Activated effector memory CD4-positive, alpha-beta T cell treated with Interleukin-2 at 50 U/mL for 16 hours (primary cell): ENCODE data around the gene CTDP1.

Source experiments
- DNase-seq: peaks from one replicate; pipeline ENCODE4 v3.0.0-alpha.2; 2020

The CTDP1 gene

GRCh38 chr18:79787527-79787864 lies 107.9 kb downstream of the CTDP1 start:
- DNase-seq: no peak

GRCh38 chr18:79787865-79788733 lies 108.5 kb downstream of the CTDP1 start:
- no peak for DNase-seq

GRCh38 chr18:79788734-79789085 lies 109.1 kb downstream of the CTDP1 start:
- DNase-seq: no peak

DNA sequence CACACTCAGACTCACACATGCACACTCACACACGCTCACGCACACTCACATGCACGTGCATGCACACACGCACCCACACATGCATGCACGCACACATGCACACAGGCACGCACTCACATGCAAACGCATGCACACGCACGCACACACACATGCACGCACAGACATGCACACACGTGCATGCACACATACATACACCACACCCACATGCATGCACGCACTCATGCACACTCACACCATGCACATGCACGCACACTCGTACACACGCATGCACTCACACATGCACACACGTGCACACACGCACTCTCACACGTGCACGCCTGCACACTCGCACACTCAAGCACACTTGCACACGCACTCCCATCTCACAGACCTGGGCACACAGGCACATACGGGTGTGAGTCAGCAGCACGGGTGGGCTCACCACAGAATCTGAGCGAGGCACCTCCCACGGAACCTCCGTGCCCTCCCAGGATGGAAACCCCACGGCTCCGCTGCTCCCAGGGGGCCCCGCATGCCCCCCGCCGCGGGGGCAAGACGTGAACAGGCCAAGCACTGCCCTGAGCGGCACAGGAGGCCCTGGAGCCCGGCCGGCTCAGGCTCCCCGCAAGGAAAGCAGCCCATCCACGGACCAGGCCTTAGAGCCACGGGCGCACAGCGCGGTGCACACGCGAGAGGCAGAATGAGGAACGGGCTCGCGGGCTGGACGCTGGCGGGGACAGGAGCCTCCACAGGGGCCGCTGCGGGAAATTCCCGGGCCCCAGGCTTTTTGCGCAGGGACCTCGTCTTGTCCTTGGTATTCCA lies 109.7 kb downstream of the CTDP1 start:
- DNase-seq: no peak

- no peak for DNase-seq
Observed at GRCh38 chr18:79789901-79790890, 110.6 kb downstream of the CTDP1 start.

GRCh38 chr18:79790996-79791972 lies 111.7 kb downstream of the CTDP1 start:
- DNase-seq: no peak

DNA sequence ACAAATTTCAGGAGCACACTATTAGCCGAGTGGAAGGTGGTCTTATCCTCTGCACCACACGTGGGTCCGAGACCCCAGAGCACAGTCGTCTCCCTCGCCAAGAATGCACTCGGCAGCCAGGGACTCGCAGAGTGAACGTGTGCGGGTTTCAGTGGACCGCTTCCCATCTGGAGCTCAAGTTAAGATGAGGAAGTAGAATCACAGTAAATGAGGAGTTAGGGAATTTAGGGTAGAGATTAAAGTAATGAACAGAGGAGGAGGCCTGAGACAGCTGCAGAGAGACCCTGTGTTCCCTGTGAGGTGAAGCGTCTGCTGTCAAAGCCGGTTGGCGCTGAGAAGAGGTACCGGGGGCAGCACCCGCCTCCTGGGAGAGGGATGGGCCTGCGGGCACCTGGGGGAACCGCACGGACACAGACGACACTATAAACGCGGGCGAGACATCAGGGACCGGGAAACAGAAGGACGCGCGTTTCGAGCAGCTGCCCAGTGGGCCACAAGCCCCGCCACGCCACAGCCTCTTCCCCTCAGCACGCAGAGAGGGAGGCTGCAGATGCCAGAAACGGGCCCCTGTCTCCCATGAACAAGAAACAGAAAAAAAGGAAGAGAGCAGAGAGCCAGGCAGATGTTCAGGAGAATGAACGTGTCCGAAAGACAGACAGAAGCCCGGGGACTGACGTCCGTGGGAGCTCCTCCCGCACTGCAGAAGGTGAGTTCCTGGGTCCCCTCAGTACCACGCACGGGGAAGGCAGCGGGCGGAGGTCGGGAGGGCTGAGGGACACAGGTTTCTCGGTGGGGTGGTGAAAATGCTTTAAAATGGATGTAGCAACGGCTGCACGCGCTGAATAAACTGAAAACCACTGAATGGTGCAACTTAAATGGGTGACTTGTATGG lies 112.7 kb downstream of the CTDP1 start:
- DNase-seq: no peak

GRCh38 chr18:79792988-79793355 lies 113.4 kb downstream of the CTDP1 start:
- no peak for DNase-seq

- DNase-seq: no peak
Observed at GRCh38 chr18:79794846-79795245, 115.2 kb downstream of the CTDP1 start.

- no peak for DNase-seq
Observed at GRCh38 chr18:79795446-79795845, 115.8 kb downstream of the CTDP1 start.

GRCh38 chr18:79796016-79796415 lies 116.4 kb downstream of the CTDP1 start:
- DNase-seq: no peak

GRCh38 chr18:79796531-79797405 lies 117.2 kb downstream of the CTDP1 start:
- no peak for DNase-seq

DNA sequence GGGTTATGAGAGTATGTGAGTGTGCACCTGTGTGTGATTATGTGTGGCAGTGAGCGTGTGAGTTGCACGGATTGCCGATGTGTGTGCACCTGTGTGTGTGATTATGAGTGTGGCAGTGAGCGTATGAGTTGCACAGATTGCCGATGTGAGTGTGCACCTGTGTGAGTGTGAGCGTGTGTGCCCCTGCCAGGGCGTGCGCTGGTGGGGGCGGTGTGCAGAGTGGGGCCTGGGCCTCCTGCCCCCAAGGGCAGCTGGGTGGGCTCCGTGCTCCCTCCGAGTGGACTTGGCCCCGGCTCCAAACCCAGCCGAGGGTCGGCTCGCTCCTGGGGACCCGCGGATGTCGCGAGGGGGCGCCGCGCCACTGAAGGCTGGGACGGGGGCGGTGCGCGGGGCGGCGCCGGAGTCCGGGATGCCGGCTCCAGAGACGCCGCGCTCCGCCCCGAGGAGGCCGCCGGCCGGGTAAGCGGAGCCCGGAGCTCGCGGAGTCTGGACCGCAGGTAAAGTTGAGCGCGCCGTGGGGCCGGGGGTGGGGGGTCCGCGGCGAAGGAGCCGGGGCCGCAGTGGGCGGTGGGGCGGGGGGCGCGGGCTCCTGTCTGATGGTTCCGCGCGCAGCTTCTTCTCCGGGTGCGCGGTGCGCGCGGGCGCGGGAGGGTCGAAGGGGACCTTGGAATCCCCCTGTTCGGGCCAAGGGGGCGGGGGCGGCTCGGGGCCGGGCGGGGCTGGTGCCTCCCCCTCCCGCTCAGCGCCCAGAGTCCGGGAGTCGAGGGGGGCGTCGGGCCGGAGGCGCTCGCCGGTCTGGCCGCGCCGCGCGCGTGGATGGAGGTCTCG lies 118.1 kb downstream of the CTDP1 start, which contains the start of gene KCNG2:
Gene KCNG2 (plus strand): TSS at position 421 of the 828 bp plus-strand sequence. CDS start 65,730 bp downstream, outside the sequence.
- DNase-seq: no peak

DNA sequence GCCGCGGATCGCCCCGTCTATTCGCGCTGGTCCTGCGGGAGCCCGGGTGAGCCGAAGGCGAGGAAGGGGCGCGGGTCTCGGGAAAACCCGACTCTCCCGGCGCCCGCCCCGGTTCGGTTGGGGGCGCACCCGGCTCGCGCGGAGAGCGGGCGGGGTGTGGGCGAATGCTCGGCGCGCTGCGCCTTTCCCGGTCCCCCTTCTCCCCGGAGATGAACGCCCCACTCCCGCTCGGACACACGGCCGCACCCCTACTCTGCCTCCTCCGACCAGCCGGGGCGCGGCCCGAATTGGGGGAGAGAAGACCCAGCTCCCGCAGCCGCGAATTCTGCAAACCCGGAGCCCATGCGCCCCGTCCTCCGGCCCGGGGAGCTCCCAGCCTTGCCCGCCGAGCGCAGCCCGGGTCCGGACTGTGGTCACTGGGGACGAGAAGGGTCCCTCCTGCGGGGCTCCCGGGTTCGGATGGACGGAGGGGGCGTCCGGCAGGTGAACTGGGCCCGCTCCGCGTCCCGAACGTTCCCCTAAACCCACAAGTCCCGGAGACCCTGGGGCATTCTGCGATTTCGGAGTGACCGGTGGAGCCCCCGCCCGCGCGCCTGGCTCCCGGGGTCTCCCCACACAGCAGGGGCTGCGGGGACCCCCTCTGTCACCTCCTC lies 118.9 kb downstream of the CTDP1 start:
- DNase-seq: no peak

GRCh38 chr18:79798999-79799370 lies 119.4 kb downstream of the CTDP1 start:
- no peak for DNase-seq

GRCh38 chr18:79799619-79800370 lies 120.2 kb downstream of the CTDP1 start:
- no peak for DNase-seq
